Fibroblast of skin of scalp (primary cell): Measurements from ENCODE around the gene POT1.

Experiments
- DNase-seq: peaks from one replicate; pipeline ENCODE4 v3.0.0-alpha.2; 2013

Gene POT1

GRCh38 chr7:124908259-124908658 lies 21.4 kb downstream of the POT1 start:
- DNase-seq: peak; percentile 19

GRCh38 chr7:124907490-124907889 lies 22.1 kb downstream of the POT1 start:
- no peak for DNase-seq

GRCh38 chr7:124898531-124898930 lies 31.1 kb downstream of the POT1 start:
- no peak for DNase-seq

GRCh38 chr7:124896001-124896400 lies 33.6 kb downstream of the POT1 start:
- no peak for DNase-seq

- no peak for DNase-seq
These were observed 36.3 kb downstream of the POT1 start for GRCh38 chr7:124893140-124893827.

GRCh38 chr7:124887247-124887646 lies 42.4 kb downstream of the POT1 start:
- DNase-seq: no peak

GRCh38 chr7:124881981-124882380 lies 47.6 kb downstream of the POT1 start:
- no peak for DNase-seq

GRCh38 chr7:124879771-124880170 lies 49.9 kb downstream of the POT1 start:
- DNase-seq: no peak

- no peak for DNase-seq
These were observed 50.5 kb downstream of the POT1 start for GRCh38 chr7:124879103-124879502.

- no peak for DNase-seq
These were observed 54.9 kb downstream of the POT1 start for GRCh38 chr7:124874644-124875163.

GRCh38 chr7:124857672-124858235 lies 71.9 kb downstream of the POT1 start:
- DNase-seq: no peak

GRCh38 chr7:124856299-124856888 lies 73.2 kb downstream of the POT1 start:
- DNase-seq: peak; percentile 43

GRCh38 chr7:124843336-124843735 lies 86.3 kb downstream of the POT1 start:
- DNase-seq: no peak

- DNase-seq: no peak
These were observed 89.2 kb downstream of the POT1 start for GRCh38 chr7:124840435-124840834.

- DNase-seq: no peak
These were observed 89.9 kb downstream of the POT1 start for GRCh38 chr7:124839687-124840086.

GRCh38 chr7:124836173-124836572 lies 93.5 kb downstream of the POT1 start:
- no peak for DNase-seq

GRCh38 chr7:124818807-124819206 lies 110.8 kb downstream of the POT1 start:
- DNase-seq: no peak

- no peak for DNase-seq
These were observed 115.4 kb downstream of the POT1 start for GRCh38 chr7:124813994-124814798.

GRCh38 chr7:124812764-124813163 lies 116.9 kb downstream of the POT1 start:
- DNase-seq: no peak

- DNase-seq: no peak
These were observed 118.3 kb downstream of the POT1 start for GRCh38 chr7:124811341-124811740.

- no peak for DNase-seq
These were observed 119.0 kb downstream of the POT1 start for GRCh38 chr7:124810605-124811004.

- no peak for DNase-seq
These were observed 121.4 kb downstream of the POT1 start for GRCh38 chr7:124808206-124808605.

- DNase-seq: no peak
These were observed 128.2 kb downstream of the POT1 start for GRCh38 chr7:124801330-124801895.
